SK-N-SH (cell line): Measurements from ENCODE around the gene NIPA2.

ENCODE experiments used
- CHD2 ChIP-seq: fragments of 150-350 bp; IDR thresholded peaks from 2 replicates; pipeline ENCODE4 v1.6.1; 2018; ENCODE audit warnings: low read length; ENCODE audit not compliant: partially characterized antibody
- CTCF ChIP-seq: fragments of 200-600 bp; sonication (generic); IDR thresholded peaks from 2 replicates; pipeline ENCODE4 v1.6.1; 2017; ENCODE audit warnings: antibody characterized with exemption, mild to moderate bottlenecking, moderate library complexity
- EP300 ChIP-seq, 2 experiments: IDR thresholded peaks; 2 replicates each; pipeline versions ENCODE4 v1.4.0 to v1.6.1; 2012; ENCODE audit warnings: borderline replicate concordance in 1 of 2, low read depth in 1 of 2, low read length in 1 of 2
- EZH2phosphoT487 ChIP-seq: fragments of 200-600 bp; sonication (generic); IDR thresholded peaks from 2 replicates; pipeline ENCODE4 v1.6.1; 2017; ENCODE audit warnings: low read depth, mixed run types, mild to moderate bottlenecking, antibody characterized with exemption, moderate library complexity, borderline replicate concordance
- POLR2AphosphoS5 ChIP-seq: IDR thresholded peaks from 2 replicates; pipeline ENCODE4 v1.6.1; 2012; ENCODE audit warnings: low read depth, low read length
- RAD21 ChIP-seq: IDR thresholded peaks from 2 replicates; pipeline ENCODE4 v1.6.1; 2012; ENCODE audit warnings: mild to moderate bottlenecking, low read length
- RCOR1 ChIP-seq: fragments of 150-350 bp; IDR thresholded peaks from 2 replicates; pipeline ENCODE4 v1.6.1; 2017; ENCODE audit warnings: antibody characterized with exemption, low read length
- REST ChIP-seq: IDR thresholded peaks from 2 replicates; pipeline ENCODE4 v1.6.1; 2012; ENCODE audit warnings: mild to moderate bottlenecking, low read depth, low read length, moderate library complexity
- RXRA ChIP-seq: IDR thresholded peaks from 2 replicates; pipeline ENCODE4 v1.4.0; 2012; ENCODE audit warnings: low read depth, mild to moderate bottlenecking, borderline replicate concordance
- SIN3A ChIP-seq: IDR thresholded peaks from 2 replicates; pipeline ENCODE4 v1.6.1; 2012; ENCODE audit warnings: low read depth, mild to moderate bottlenecking, low read length, moderate library complexity, borderline replicate concordance
- TCF12 ChIP-seq: IDR thresholded peaks from 2 replicates; pipeline ENCODE4 v1.4.0; 2012
- YY1 ChIP-seq: IDR thresholded peaks from 2 replicates; pipeline ENCODE4 v1.4.0; 2012; ENCODE audit warnings: low read depth, mild to moderate bottlenecking

GRCh38 chr15:22823495-22824128 lies 14.9 kb upstream of the NIPA2 start:
- TF ChIP-seq EZH2phosphoT487 (no peak), CTCF (no peak), YY1 (no peak), RXRA (no peak), SIN3A (no peak), EP300 (IDR thresholded peaks at IDR 0.05; ENCODE audit: borderline replicate concordance in 1 of 2, low read depth in 1 of 2, low read length in 1 of 2) (no peak), CHD2 (no peak), REST (no peak), TCF12 (no peak), POLR2AphosphoS5 (no peak), RAD21 (no peak), RCOR1 (no peak)
